Body of pancreas (tissue), 4 donors: ENCODE measurements around the gene MKNK1. TPM values are rescaled to one million over a fixed set of nuclear protein-coding genes. Genes with fewer than 3 reads are reported as not detected.

Experiments
- ATAC-seq: fragments of 150-250 bp; one replicate; pipeline ENCODE4 v1.9.1; 2016
- DNase-seq, 4 donors: peaks; one replicate each; pipeline ENCODE4 v3.0.0-alpha.2; 2019
- H3K27ac ChIP-seq, 4 donors: fragments of 200-600 bp; sonication (generic); 1 replicate in 3 of 4; 2 replicates in 1 of 4; pipeline versions ENCODE4 v1.5.1 to v1.6.1; 2016 to 2019; ENCODE audit warnings: mild to moderate bottlenecking in 1 of 4, mixed read lengths in 1 of 4, moderate library complexity in 1 of 4
- H3K27me3 ChIP-seq, 2 donors: fragments of 200-600 bp; sonication (generic); one replicate each; pipeline ENCODE4 v1.6.0; 2016; ENCODE audit warnings: mild to moderate bottlenecking in 1 of 2
- H3K36me3 ChIP-seq, 2 donors: fragments of 200-600 bp; sonication (generic); replicated peaks in 1 of 2; 2 replicates each; pipeline ENCODE4 v1.5.1; 2016; ENCODE audit warnings: low read depth in 2 of 2; ENCODE audit not compliant: insufficient read depth in 1 of 2
- H3K4me1 ChIP-seq: fragments of 200-600 bp; sonication (generic); one replicate; pipeline ENCODE4 v1.6.0; 2016
- H3K4me3 ChIP-seq, 2 donors: fragments of 200-600 bp; sonication (generic); 1 replicate in 1 of 2; 2 replicates in 1 of 2; pipeline ENCODE4 v1.5.1; 2016 to 2019
- H3K9me3 ChIP-seq, 3 donors: fragments of 200-600 bp; sonication (generic); 1 replicate in 2 of 3; 2 replicates in 1 of 3; pipeline ENCODE4 v1.5.1; 2016
- POLR2A ChIP-seq, 3 donors: fragments of 450-650 bp; IDR thresholded peaks; one replicate each; pipeline ENCODE4 v1.6.1; 2016; ENCODE audit warnings: antibody characterized with exemption in 3 of 3, mild to moderate bottlenecking in 2 of 3
- WGBS, 2 donors: methylation state at CpG; one replicate each; pipeline ENCODE4 v1.1.5; 2017; 5-methylcytosine and 5-hydroxymethylcytosine counted together
- intact Hi-C: fragments of 100-400 bp; cut with DNase I; formaldehyde crosslinking; loops from one replicate; pipeline ENCODE4 v1.15.1; 2023
- total RNA-seq, 2 donors: library from RNA; depleted of rRNA; stranded (reverse); fragments of >200 nt; gene quantifications; one replicate each; pipeline ENCODE4 v1.1.0, GENCODE V29; 2016
- TF ChIP-seq, protein P1 (sequence below), 7 experiments: fragments of 450-650 bp in 4 of 7; fragments of 200-600 bp in 3 of 7; sonication (generic) in 3 of 7; IDR thresholded peaks; one replicate each; pipeline ENCODE4 v1.5.1; 2016 to 2019; ENCODE audit warnings: antibody characterized with exemption in 7 of 7

MKNK1 gene
- total RNA-seq, 2 donors from 2014 or later, result 155 to 238 TPM

DNA sequence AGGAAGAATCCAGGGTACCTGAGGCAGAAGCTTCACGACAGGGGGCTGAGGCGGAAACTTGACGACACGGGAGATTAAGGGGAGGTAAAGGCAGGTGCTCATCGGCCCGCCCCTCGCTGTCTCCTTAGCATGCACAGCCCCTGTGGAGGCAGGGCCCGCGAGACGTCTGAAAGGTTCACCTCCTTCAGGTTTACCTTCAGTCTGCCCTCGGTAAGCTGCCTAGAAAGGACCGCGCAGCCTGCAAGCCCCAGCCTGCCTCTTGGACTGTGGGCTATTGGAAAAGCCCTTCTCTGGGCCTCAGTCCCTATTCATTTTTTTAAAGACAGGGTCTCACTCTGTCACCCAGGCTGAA lies 81.1 kb downstream of the MKNK1 start:
- Histone ChIP-seq H3K4me3 (no peak overlapping the region), H3K9me3 (no peaks in the 10 kb centered on the region), H3K36me3 (no peaks in the 10 kb centered on the region), H3K27ac (peak overlapping the region in 1 of 4 donors; percentile 51), H3K27me3 (no peaks in the 10 kb centered on the region), H3K4me1 (peaks cover 16% of the 10 kb centered on the region)
- no peak for DNase-seq
- no peak for ATAC-seq
- TF ChIP-seq POLR2A (IDR thresholded peaks at IDR 0.05), result no peak
- TF ChIP-seq, protein P1, sequence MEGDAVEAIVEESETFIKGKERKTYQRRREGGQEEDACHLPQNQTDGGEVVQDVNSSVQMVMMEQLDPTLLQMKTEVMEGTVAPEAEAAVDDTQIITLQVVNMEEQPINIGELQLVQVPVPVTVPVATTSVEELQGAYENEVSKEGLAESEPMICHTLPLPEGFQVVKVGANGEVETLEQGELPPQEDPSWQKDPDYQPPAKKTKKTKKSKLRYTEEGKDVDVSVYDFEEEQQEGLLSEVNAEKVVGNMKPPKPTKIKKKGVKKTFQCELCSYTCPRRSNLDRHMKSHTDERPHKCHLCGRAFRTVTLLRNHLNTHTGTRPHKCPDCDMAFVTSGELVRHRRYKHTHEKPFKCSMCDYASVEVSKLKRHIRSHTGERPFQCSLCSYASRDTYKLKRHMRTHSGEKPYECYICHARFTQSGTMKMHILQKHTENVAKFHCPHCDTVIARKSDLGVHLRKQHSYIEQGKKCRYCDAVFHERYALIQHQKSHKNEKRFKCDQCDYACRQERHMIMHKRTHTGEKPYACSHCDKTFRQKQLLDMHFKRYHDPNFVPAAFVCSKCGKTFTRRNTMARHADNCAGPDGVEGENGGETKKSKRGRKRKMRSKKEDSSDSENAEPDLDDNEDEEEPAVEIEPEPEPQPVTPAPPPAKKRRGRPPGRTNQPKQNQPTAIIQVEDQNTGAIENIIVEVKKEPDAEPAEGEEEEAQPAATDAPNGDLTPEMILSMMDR (IDR thresholded peaks at IDR 0.05), result no peak
- WGBS, 2 donors, result 86 to 89% methylated on average over 10 to 13 of the region's 13 CpGs
- intact Hi-C loops, result no loop called here

DNA sequence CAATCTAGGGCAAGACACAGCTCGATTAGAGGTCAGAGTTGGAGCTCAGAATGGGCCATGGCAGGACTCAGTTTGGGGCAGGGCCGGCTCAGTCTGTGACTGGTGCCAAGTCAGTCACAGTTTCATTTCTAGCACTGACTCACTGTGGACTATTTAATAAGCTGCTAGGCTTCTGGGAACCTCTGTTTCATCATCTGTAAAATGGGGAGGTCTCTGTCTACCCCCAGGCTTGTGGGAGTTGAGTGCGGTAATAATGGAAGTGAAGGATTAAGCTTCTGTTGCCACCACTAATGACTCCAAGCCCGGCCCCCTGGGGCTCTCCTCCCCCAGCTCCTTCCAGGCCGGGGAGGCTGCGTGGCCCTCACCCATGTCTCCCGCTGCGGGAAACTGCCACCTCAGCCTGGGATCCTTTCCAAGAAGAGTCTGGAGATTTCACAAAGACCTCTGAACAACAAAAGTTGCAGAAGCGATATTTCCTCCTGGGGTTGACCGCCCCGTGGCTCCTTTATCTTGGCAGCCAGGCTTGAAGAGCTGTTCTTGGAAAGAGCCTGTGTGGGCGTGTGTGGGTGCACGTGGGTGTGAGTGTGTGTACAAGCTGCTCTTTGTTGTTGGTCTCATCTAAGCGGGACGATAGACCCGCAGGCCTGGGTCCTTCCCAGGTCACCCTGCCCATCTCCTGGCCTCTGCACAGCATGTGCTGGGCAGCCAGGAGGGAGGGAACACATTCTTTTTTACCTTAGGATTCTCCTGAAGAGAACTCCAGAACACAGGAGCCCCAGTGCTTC lies 81.7 kb downstream of the MKNK1 start:
- H3K27ac ChIP-seq, result peak overlapping the region in 3 of 4 donors; percentile 43 to 51 (median 43)
- intact Hi-C loops, result no loop called here
- peak; percentile 33 to 65 (median 58) for DNase-seq
- H3K4me3 ChIP-seq, result no peak overlapping the region
- no peaks in the 10 kb centered on the region for H3K27me3 ChIP-seq
- H3K9me3 ChIP-seq, result no peaks in the 10 kb centered on the region
- no peaks in the 10 kb centered on the region for H3K36me3 ChIP-seq
- TF ChIP-seq POLR2A (IDR thresholded peaks at IDR 0.05), result no peak
- TF ChIP-seq, protein P1 (IDR thresholded peaks at IDR 0.05), result no peak
- peaks cover 15% of the 10 kb centered on the region for H3K4me1 ChIP-seq
- peak; percentile 68 for ATAC-seq
- 23 to 25% methylated on average over 16 of the region's 16 CpGs for WGBS, 2 donors

DNA sequence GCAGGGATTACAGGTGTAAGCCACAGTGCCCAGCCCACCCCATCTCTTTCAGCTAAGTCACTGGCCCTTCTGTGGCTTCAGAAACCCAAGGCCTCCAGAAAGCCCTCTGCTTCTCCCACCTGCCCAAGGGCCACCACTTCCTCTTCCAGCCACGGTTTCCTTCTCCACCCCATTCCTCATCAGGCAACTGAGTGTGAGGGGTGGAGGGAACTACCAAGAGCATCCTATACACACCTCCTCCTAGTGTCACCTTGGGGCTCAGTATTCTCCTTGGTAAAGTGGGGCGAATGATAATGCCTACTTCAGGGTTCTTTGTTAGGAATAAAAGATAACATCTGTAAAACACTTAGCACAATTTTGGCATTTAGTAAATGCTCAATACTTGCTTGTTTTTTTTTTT lies 82.7 kb downstream of the MKNK1 start:
- no peaks in the 10 kb centered on the region for H3K36me3 ChIP-seq
- H3K4me1 ChIP-seq, result peaks cover 24% of the 10 kb centered on the region
- ATAC-seq (no peak), DNase-seq (no peak)
- 81 to 86% methylated on average over 2 of the region's 2 CpGs for WGBS, 2 donors
- intact Hi-C loops, result no loop called here
- no peak for TF ChIP-seq POLR2A (IDR thresholded peaks at IDR 0.05)
- TF ChIP-seq, protein P1 (IDR thresholded peaks at IDR 0.05), result no peak
- H3K27me3 ChIP-seq, result no peaks in the 10 kb centered on the region
- H3K4me3 ChIP-seq, result no peak overlapping the region
- H3K9me3 ChIP-seq, result no peaks in the 10 kb centered on the region
- H3K27ac ChIP-seq, result no peak overlapping the region

DNA sequence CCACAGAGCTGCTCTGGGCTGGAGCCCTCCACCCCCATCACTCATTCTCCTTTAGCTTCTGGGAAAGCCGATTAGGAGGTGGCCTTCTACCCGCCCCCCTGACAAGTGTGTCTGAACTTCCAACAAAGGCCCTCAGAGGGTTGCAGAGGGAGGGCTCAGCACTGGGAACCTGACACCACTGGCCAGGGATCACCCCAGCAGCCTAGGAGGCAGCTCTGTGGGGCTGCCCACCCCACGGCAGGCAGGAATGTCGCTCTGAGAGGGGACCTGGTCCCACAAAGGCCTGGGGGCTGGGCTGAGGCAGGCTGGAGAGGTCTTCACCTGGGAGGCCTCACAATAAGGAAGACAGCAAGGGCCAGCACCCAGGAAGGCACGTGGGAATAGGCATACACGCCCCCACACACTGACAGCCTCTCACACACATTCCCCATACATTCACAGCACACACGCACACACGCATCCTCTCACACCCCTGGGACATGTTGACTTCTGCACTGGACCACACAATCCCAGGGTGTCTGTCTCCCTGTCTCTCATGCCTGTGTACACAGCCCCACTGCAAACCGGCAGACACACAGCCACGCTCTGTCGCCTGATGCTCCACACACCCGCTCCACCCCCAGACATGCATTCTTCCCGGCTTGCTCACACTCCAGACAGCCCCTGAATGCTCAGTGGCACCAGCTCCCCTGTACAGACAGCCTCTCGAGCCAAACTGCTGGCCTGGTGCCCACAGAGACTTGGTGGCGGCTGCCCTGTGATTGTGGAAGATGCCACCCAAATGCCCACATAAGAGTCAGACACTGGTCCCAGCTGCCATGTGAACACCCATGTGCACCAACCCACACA lies 83.8 kb downstream of the MKNK1 start:
- Histone ChIP-seq H3K4me3 (no peak overlapping the region), H3K27me3 (no peaks in the 10 kb centered on the region), H3K27ac (no peak overlapping the region), H3K36me3 (no peaks in the 10 kb centered on the region), H3K4me1 (peaks cover 27% of the 10 kb centered on the region), H3K9me3 (no peaks in the 10 kb centered on the region)
- DNase-seq (no peak), ATAC-seq (no peak)
- TF ChIP-seq POLR2A (IDR thresholded peaks at IDR 0.05), result no peak
- TF ChIP-seq, protein P1 (IDR thresholded peaks at IDR 0.05), result no peak
- 83 to 84% methylated on average over 11 to 15 of the region's 15 CpGs for WGBS, 2 donors
- intact Hi-C loops, result no loop called here
